OCI-LY3 (cell line): ENCODE results near the gene KPNA4.

Experiments
- H2AFZ ChIP-seq: fragments of 200-600, 300-600 bp; shearing (Covaris generic); 2 replicates; pipeline ENCODE4 v1.6.0; 2014; ENCODE audit warnings: antibody characterized with exemption, low read depth, low read length
- H3K27ac ChIP-seq: fragments of 200-600, 300-600 bp; sonication (generic); 2 replicates; pipeline ENCODE4 v1.5.1; 2014; ENCODE audit warnings: mild to moderate bottlenecking, low read length, moderate library complexity, mixed read lengths
- H3K27me3 ChIP-seq: fragments of 200-600, 300-600 bp; sonication (generic); 2 replicates; pipeline ENCODE4 v1.6.1; 2014; ENCODE audit warnings: low read depth, low read length, mixed read lengths
- H3K36me3 ChIP-seq: fragments of 200-600, 300-600 bp; sonication (generic); replicated peaks from 2 replicates; pipeline ENCODE3; 2014; ENCODE audit warnings: low read depth, low read length, mixed read lengths
- H3K4me1 ChIP-seq: fragments of 300-600, 200-600 bp; sonication (generic); 2 replicates; pipeline ENCODE4 v1.6.1; 2014; ENCODE audit warnings: low read length, mixed read lengths
- H3K4me2 ChIP-seq: fragments of 200-600, 300-600 bp; sonication (generic); 2 replicates; pipeline ENCODE4 v1.6.1; 2014; ENCODE audit warnings: low read length, mixed read lengths
- H3K4me3 ChIP-seq: fragments of 300-600, 200-600 bp; sonication (generic); 2 replicates; pipeline ENCODE4 v1.5.1; 2014; ENCODE audit warnings: antibody characterized with exemption, mild to moderate bottlenecking, low read length, moderate library complexity
- H3K79me2 ChIP-seq: fragments of 300-600, 200-600 bp; shearing (Covaris generic); 2 replicates; pipeline ENCODE4 v1.6.1; 2014; ENCODE audit warnings: mild to moderate bottlenecking, low read length, mixed read lengths
- H3K9ac ChIP-seq: fragments of 300-600, 200-600 bp; shearing (Covaris generic); 2 replicates; pipeline ENCODE4 v1.6.0; 2014; ENCODE audit warnings: mild to moderate bottlenecking, low read length, moderate library complexity
- H3K9me3 ChIP-seq: fragments of 200-600, 300-600 bp; shearing (Covaris generic); 2 replicates; pipeline ENCODE4 v1.6.1; 2014; ENCODE audit warnings: low read length, mixed read lengths; ENCODE audit not compliant: insufficient read depth
- H4K20me1 ChIP-seq: fragments of 200-600, 300-600 bp; sonication (generic); 2 replicates; pipeline ENCODE4 v1.6.1; 2016; ENCODE audit warnings: low read length, mixed read lengths; ENCODE audit not compliant: insufficient read depth
- EZH2phosphoT487 ChIP-seq: fragments of 200-600 bp; shearing (Covaris generic); IDR thresholded peaks from 2 replicates; pipeline ENCODE4 v1.6.1; 2018; ENCODE audit warnings: antibody characterized with exemption, mixed run types, low read depth
- TF ChIP-seq, protein P1 (sequence below): fragments of 200-600, 300-600 bp; sonication (generic); IDR thresholded peaks from 2 replicates; pipeline ENCODE4 v1.5.1; 2014; ENCODE audit warnings: antibody characterized with exemption, low read length, low read depth

Gene KPNA4

DNA sequence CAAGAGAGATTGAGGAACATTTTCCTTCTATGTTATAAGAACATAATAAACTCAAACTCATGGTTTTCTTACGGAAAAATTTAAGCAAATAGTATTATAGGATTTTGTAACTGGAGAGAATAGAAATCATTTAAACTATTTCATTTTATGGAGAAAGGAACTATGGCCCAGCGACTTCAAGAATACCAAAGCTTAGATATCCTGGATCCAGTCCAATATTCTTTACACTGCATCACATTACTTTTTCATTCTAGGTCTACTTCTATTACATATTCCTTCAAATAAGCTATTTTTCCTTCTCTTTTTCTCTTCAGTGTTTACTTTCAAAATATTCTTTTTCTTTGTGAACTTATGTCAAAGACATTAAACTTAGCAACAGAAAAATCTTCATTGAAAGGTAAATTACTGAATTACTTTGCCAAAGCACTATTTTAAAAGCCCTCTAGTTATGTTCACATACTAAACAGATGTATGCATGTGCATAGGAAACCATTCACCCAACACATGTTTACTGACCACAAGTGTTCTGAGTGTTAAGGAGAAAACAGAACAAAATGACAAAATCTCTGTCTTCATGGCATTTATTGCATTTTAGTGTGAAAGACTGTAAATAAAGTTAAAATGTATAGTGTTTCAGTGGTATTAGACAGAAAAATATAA is 20.4 kb downstream of the KPNA4 start:
- Histone ChIP-seq H3K4me3 (no peak overlapping the region), H3K4me1 (0 out of 2 replicates have a peak, but pooled peaks cover 4% of the 10 kb centered on the region), H4K20me1 (peaks cover 66% of the 10 kb centered on the region), H3K36me3 (peaks cover 9% of the 10 kb centered on the region), H3K79me2 (peaks cover 97% of the 10 kb centered on the region), H3K27ac (no peak overlapping the region), H3K9ac (no peak overlapping the region), H3K9me3 (no peaks in the 10 kb centered on the region), H3K27me3 (no peaks in the 10 kb centered on the region), H2AFZ (no peak overlapping the region), H3K4me2 (no peak overlapping the region)
- no peak for TF ChIP-seq EZH2phosphoT487
- TF ChIP-seq, protein P1, sequence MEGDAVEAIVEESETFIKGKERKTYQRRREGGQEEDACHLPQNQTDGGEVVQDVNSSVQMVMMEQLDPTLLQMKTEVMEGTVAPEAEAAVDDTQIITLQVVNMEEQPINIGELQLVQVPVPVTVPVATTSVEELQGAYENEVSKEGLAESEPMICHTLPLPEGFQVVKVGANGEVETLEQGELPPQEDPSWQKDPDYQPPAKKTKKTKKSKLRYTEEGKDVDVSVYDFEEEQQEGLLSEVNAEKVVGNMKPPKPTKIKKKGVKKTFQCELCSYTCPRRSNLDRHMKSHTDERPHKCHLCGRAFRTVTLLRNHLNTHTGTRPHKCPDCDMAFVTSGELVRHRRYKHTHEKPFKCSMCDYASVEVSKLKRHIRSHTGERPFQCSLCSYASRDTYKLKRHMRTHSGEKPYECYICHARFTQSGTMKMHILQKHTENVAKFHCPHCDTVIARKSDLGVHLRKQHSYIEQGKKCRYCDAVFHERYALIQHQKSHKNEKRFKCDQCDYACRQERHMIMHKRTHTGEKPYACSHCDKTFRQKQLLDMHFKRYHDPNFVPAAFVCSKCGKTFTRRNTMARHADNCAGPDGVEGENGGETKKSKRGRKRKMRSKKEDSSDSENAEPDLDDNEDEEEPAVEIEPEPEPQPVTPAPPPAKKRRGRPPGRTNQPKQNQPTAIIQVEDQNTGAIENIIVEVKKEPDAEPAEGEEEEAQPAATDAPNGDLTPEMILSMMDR: no peak

DNA sequence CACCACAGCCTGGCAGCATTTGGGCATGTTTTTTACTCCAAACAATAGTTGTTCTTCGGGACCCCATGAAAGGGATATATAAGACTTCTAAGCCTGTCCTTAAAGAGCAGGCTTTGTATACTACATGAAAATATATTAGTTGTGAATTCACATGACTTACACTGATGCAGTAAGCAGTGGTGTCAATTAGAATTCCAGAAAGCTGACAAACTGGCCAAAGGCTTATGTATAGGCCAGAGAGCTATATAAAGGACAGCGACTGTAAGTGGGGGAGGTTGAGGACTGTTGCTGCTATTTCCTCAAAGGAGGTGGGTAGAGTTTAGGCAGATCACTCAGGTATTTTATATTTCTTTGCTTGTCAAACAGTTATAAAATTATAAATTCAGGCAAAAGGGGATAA is 24.8 kb downstream of the KPNA4 start:
- TF ChIP-seq, protein P1: no peak
- no peak for TF ChIP-seq EZH2phosphoT487
- H3K36me3 ChIP-seq: no peaks in the 10 kb centered on the region
- no peak overlapping the region for H2AFZ ChIP-seq
- no peak overlapping the region for H3K4me2 ChIP-seq
- no peak overlapping the region for H3K27ac ChIP-seq
- no peak overlapping the region for H3K4me3 ChIP-seq
- H3K27me3 ChIP-seq: no peaks in the 10 kb centered on the region
- no peaks in the 10 kb centered on the region for H3K9me3 ChIP-seq
- no peak overlapping the region for H3K9ac ChIP-seq
- H4K20me1 ChIP-seq: peaks cover 53% of the 10 kb centered on the region
- peaks cover 82% of the 10 kb centered on the region for H3K79me2 ChIP-seq
- H3K4me1 ChIP-seq: no peaks in the 10 kb centered on the region

- H3K4me3 ChIP-seq: no peak overlapping the region
- H4K20me1 ChIP-seq: peaks cover 40% of the 10 kb centered on the region
- H3K79me2 ChIP-seq: peaks cover 65% of the 10 kb centered on the region
- H3K27me3 ChIP-seq: no peaks in the 10 kb centered on the region
- no peak overlapping the region for H2AFZ ChIP-seq
- no peak for TF ChIP-seq EZH2phosphoT487
- TF ChIP-seq, protein P1: no peak
- H3K9ac ChIP-seq: no peak overlapping the region
- no peaks in the 10 kb centered on the region for H3K4me1 ChIP-seq
- H3K36me3 ChIP-seq: peaks cover 3% of the 10 kb centered on the region
- H3K27ac ChIP-seq: no peak overlapping the region
- H3K4me2 ChIP-seq: no peak overlapping the region
- H3K9me3 ChIP-seq: no peaks in the 10 kb centered on the region
These were observed 26.5 kb downstream of the KPNA4 start for GRCh38 chr3:160538895-160539294.

DNA sequence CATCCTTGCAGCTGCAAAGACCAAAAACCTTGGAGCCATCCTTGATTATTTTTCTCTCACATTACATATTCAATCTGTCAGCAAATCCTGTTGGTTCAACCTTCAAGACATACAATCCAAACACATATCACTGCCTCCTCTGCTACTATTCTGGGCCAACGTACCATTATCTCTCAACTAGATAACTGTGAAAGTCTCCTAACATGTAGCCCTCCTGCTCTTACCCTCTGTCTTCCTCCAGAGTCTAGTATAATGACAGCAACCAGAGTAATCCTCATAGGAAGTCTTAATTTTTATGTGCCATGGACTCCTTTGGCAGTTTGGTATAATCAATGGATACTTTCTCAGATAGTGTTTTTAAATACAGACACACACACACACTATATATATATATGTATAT is 27.6 kb downstream of the KPNA4 start:
- H3K4me1 ChIP-seq: no peaks in the 10 kb centered on the region
- TF ChIP-seq, protein P1: no peak
- TF ChIP-seq EZH2phosphoT487: no peak
- H3K79me2 ChIP-seq: peaks cover 54% of the 10 kb centered on the region
- no peak overlapping the region for H3K27ac ChIP-seq
- H3K4me3 ChIP-seq: no peak overlapping the region
- no peaks in the 10 kb centered on the region for H3K9me3 ChIP-seq
- H3K27me3 ChIP-seq: no peaks in the 10 kb centered on the region
- no peak overlapping the region for H3K4me2 ChIP-seq
- peaks cover 34% of the 10 kb centered on the region for H4K20me1 ChIP-seq
- no peak overlapping the region for H2AFZ ChIP-seq
- peaks cover 3% of the 10 kb centered on the region for H3K36me3 ChIP-seq
- H3K9ac ChIP-seq: no peak overlapping the region
